ENCODE data around the gene COPS6. TPM values are rescaled to one million over a fixed set of nuclear protein-coding genes. Genes with fewer than 3 reads are reported as not detected.
A peak's percentile ranks its signal among the peaks of the same experiment; 100 is the strongest.

The COPS6 gene
- total RNA-seq, 1 donor from 2014 or later = 83.1 TPM

DNA sequence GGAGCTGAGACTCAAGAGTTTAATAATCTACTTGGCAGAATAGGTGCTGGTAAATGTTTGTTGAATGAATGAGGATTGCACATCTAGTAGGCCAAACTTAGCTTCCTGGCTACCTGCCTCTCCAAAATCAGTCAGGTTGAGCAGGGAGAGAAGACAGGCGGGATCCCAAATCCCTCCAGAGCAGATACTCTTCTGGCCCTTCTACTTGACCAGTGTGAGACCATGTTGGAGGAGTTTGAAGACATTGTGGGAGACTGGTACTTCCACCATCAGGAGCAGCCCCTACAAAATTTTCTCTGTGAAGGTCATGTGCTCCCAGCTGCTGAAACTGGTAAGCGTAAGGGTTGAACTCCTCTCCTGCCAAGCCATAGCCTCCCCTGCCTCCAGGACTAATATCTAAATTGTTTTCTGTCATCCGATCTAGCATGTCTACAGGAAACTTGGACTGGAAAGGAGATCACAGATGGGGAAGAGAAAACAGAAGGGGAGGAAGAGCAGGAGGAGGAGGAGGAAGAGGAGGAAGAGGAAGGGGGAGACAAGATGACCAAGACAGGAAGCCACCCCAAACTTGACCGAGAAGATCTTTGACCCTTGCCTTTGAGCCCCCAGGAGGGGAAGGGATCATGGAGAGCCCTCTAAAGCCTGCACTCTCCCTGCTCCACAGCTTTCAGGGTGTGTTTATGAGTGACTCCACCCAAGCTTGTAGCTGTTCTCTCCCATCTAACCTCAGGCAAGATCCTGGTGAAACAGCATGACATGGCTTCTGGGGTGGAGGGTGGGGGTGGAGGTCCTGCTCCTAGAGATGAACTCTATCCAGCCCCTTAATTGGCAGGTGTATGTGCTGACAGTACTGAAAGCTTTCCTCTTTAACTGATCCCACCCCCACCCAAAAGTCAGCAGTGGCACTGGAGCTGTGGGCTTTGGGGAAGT, 35.8 kb downstream of the COPS6 start:
- DNase-seq (ENCODE audit: low spot score) = no peak
- no peak overlapping the region for H3K4me3 Mint-ChIP-seq (ENCODE audit: unreplicated experiment)
- no peaks in the 10 kb centered on the region for H3K9me3 Mint-ChIP-seq (ENCODE audit: low read depth)
- peaks cover 28% of the 10 kb centered on the region for H3K4me1 Mint-ChIP-seq (ENCODE audit: low read depth)
- no peak overlapping the region for H3K27ac Mint-ChIP-seq (ENCODE audit: unreplicated experiment)
- no peaks in the 10 kb centered on the region for H3K27me3 Mint-ChIP-seq (ENCODE audit: low read depth)
- TF ChIP-seq, protein P1, sequence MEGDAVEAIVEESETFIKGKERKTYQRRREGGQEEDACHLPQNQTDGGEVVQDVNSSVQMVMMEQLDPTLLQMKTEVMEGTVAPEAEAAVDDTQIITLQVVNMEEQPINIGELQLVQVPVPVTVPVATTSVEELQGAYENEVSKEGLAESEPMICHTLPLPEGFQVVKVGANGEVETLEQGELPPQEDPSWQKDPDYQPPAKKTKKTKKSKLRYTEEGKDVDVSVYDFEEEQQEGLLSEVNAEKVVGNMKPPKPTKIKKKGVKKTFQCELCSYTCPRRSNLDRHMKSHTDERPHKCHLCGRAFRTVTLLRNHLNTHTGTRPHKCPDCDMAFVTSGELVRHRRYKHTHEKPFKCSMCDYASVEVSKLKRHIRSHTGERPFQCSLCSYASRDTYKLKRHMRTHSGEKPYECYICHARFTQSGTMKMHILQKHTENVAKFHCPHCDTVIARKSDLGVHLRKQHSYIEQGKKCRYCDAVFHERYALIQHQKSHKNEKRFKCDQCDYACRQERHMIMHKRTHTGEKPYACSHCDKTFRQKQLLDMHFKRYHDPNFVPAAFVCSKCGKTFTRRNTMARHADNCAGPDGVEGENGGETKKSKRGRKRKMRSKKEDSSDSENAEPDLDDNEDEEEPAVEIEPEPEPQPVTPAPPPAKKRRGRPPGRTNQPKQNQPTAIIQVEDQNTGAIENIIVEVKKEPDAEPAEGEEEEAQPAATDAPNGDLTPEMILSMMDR (IDR thresholded peaks at IDR 0.05) = no peak
- peaks cover 2% of the 10 kb centered on the region for H3K36me3 Mint-ChIP-seq (ENCODE audit: low read depth)

DNA sequence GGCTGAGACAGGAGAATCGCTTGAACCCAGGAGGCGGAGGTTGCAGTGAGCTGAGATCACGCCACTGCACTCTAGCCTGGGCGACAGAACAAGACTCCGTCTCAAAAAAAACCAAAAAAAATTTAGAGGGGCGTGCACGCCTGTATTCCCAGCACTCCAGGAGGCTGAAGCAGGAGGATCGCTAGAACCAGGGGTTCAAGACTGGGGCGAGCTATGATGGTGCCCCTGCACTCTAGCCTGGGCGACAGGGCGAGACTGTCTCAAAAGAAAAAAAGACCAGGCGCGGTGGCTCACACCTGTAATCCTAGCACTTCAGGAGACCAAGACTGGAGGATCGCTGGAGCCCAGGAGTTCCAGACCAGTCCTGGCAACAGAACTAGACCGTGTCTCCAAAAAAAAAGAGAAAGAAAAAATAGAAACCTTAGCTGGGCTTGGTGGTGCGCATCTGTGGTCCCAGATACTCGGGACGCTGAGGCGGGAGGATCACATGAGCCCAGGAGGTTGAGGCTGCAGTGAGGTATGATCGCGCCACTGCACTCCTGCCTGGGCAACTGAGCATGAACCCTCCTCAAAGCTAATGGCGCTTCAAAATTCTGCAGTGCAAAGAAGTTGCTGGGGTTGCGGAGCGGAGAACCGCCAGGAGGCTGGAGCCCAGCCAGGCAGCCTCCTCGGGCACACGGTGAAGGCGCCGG, 37.6 kb downstream of the COPS6 start:
- DNase-seq (ENCODE audit: low spot score) = no peak
- peaks cover 2% of the 10 kb centered on the region for H3K36me3 Mint-ChIP-seq (ENCODE audit: low read depth)
- TF ChIP-seq, protein P1 (IDR thresholded peaks at IDR 0.05) = no peak
- H3K4me3 Mint-ChIP-seq (ENCODE audit: unreplicated experiment) = peak overlapping the region; percentile 99
- H3K4me1 Mint-ChIP-seq (ENCODE audit: low read depth) = peaks cover 23% of the 10 kb centered on the region
- no peaks in the 10 kb centered on the region for H3K9me3 Mint-ChIP-seq (ENCODE audit: low read depth)
- H3K27me3 Mint-ChIP-seq (ENCODE audit: low read depth) = no peaks in the 10 kb centered on the region
- H3K27ac Mint-ChIP-seq (ENCODE audit: unreplicated experiment) = peak overlapping the region; percentile 100

DNA sequence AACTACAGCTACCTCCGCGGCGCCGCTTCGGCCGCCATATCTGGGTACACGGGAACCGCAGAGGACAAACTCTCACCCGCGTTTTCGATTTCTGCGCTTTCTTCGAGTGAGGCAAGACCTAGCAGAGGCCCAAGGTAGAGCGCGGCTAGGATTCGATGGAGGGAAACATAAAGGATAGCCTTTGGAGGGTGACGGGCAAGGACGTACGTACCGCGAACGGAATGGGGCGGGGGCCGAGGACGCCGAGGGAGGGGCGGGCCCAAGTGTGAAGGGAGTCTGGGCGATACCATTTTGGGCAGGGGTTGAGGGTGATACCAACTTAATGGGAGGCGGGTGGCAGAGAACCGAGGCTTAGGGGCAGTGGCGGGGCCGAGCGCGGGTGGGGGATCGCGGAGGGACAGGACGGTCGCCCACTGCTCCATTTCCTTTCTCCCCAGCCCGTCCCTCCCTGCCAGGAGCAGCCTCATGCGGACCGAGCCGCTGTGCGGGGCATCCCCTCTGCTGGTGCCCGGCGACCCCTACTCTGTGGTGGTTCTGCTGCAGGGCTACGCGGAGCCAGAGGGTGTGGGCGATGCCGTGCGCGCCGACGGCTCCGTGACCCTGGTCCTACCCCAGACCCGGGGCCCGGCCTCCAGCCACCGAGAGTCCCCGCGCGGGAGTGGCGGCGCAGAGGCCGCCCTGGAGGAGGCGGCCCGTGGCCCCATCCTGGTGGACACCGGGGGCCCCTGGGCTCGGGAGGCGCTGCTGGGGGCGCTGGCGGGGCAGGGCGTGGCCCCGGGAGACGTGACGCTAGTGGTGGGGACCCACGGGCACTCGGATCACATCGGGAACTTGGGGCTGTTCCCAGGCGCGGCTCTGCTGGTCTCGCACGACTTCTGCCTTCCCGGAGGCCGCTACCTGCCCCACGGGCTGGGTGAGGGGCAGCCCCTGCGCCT, 38.4 kb downstream of the COPS6 start, which contains the start of gene MBLAC1:
Gene MBLAC1 (plus strand): TSS at position 37 of the 935 bp plus-strand sequence. CDS start 429 bp downstream, at position 466.
- DNase-seq (ENCODE audit: low spot score) = no peak
- Mint-ChIP-seq H3K4me1 (ENCODE audit: low read depth) (peaks cover 21% of the 10 kb centered on the region), H3K36me3 (ENCODE audit: low read depth) (peaks cover 2% of the 10 kb centered on the region), H3K27ac (ENCODE audit: unreplicated experiment) (peak within 1 kb of the TSS; percentile 100), H3K4me3 (ENCODE audit: unreplicated experiment) (peak within 1 kb of the TSS; percentile 99), H3K9me3 (ENCODE audit: low read depth) (no peaks in the 10 kb centered on the region), H3K27me3 (ENCODE audit: low read depth) (no peaks in the 10 kb centered on the region)
- TF ChIP-seq, protein P1 (IDR thresholded peaks at IDR 0.05) = no peak

DNA sequence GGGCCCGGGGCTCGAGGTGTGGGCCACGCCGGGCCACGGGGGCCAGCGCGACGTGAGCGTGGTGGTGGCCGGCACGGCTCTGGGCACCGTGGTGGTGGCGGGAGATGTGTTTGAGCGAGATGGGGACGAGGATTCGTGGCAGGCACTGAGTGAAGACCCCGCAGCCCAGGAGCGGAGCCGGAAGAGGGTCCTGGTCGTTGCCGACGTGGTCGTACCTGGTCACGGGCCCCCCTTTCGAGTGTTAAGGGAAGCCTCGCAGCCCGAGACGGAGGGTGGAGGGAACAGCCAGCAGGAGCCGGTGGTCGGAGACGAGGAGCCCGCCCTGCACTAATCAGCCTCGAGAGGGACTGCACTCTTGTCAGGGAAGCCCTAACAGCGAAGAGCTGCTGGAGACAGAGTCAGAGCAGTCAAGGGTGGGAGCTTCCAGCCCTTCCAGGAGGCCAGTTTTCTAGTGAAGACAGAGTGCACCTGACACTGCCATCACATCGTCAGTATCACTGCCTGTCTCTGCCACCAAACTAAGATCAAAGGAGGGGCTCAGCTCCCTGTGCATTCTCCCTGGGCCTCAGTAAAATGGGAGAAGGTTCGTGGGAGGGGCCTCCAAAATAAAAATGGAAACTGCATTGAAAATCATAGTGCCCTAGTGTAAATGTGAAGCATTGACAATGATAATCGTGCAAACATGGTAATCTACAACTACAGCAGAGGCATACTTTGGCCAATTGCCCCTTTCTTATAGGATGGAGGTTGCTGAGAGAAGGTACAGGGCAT, 39.3 kb downstream of the COPS6 start:
- peaks cover 21% of the 10 kb centered on the region for H3K4me1 Mint-ChIP-seq (ENCODE audit: low read depth)
- H3K9me3 Mint-ChIP-seq (ENCODE audit: low read depth) = no peaks in the 10 kb centered on the region
- no peaks in the 10 kb centered on the region for H3K27me3 Mint-ChIP-seq (ENCODE audit: low read depth)
- DNase-seq (ENCODE audit: low spot score) = no peak
- peak overlapping the region; percentile 99 for H3K4me3 Mint-ChIP-seq (ENCODE audit: unreplicated experiment)
- H3K27ac Mint-ChIP-seq (ENCODE audit: unreplicated experiment) = peak overlapping the region; percentile 82
- no peaks in the 10 kb centered on the region for H3K36me3 Mint-ChIP-seq (ENCODE audit: low read depth)
- TF ChIP-seq, protein P1 (IDR thresholded peaks at IDR 0.05) = no peak
